HEK293 (cell line): ENCODE data around the gene KLHL17.

ENCODE experiments used
- GLI2 ChIP-seq: fragments of 450-650 bp; formaldehyde crosslinking; IDR thresholded peaks from 2 replicates; pipeline ENCODE4; 2017; ENCODE audit warnings: missing biosample characterization, missing genetic modification characterization, low read depth, borderline replicate concordance
- IKZF3 ChIP-seq: fragments of 450-650 bp; IDR thresholded peaks from 2 replicates; pipeline ENCODE4 v1.5.0; 2018; ENCODE audit warnings: missing biosample characterization, mild to moderate bottlenecking, missing genetic modification characterization, moderate library complexity
- KLF8 ChIP-seq: fragments of 450-650 bp; formaldehyde crosslinking; IDR thresholded peaks from 2 replicates; pipeline ENCODE4 v1.5.1; 2016; ENCODE audit warnings: missing biosample characterization, missing genetic modification characterization
- MEIS1 ChIP-seq: sonication (generic); formaldehyde crosslinking; IDR thresholded peaks from 2 replicates; pipeline ENCODE4 v1.8.1; 2022; ENCODE audit warnings: missing genetic modification reagents, mild to moderate bottlenecking, borderline replicate concordance
- OSR2 ChIP-seq: fragments of 450-650 bp; formaldehyde crosslinking; IDR thresholded peaks from 2 replicates; pipeline ENCODE4 v1.5.1; 2016; ENCODE audit warnings: missing biosample characterization, missing genetic modification characterization
- SP3 ChIP-seq: fragments of 450-650 bp; formaldehyde crosslinking; IDR thresholded peaks from 2 replicates; pipeline ENCODE4 v1.5.1; 2016; ENCODE audit warnings: missing biosample characterization, missing genetic modification characterization
- WT1 ChIP-seq: fragments of 450-650 bp; formaldehyde crosslinking; IDR thresholded peaks from 2 replicates; pipeline ENCODE4 v1.5.1; 2016; ENCODE audit warnings: missing biosample characterization, missing genetic modification characterization
- YY1 ChIP-seq: fragments of 450-650 bp; formaldehyde crosslinking; IDR thresholded peaks from 2 replicates; pipeline ENCODE4 v1.5.1; 2018; ENCODE audit warnings: missing biosample characterization, missing genetic modification characterization
- ZBTB1 ChIP-seq: fragments of 450-650 bp; formaldehyde crosslinking; IDR thresholded peaks from 2 replicates; pipeline ENCODE4 v1.5.1; 2016; ENCODE audit warnings: missing biosample characterization, missing genetic modification characterization
- ZBTB21 ChIP-seq: fragments of 450-650 bp; formaldehyde crosslinking; IDR thresholded peaks from 2 replicates; pipeline ENCODE4 v1.5.1; 2017; ENCODE audit warnings: missing biosample characterization, missing genetic modification characterization
- ZFHX2 ChIP-seq: fragments of 450-650 bp; formaldehyde crosslinking; conservative IDR thresholded peaks from 2 replicates; pipeline ENCODE4 v1.5.1; 2016; ENCODE audit warnings: missing biosample characterization, missing genetic modification characterization
- ZFP3 ChIP-seq: fragments of 450-650 bp; formaldehyde crosslinking; IDR thresholded peaks from 2 replicates; pipeline ENCODE4 v1.5.1; 2016; ENCODE audit warnings: low read depth, missing biosample characterization, missing genetic modification characterization
- ZNF112 ChIP-seq: fragments of 450-650 bp; formaldehyde crosslinking; IDR thresholded peaks from 2 replicates; pipeline ENCODE4 v1.5.0; 2017; ENCODE audit warnings: missing biosample characterization, missing genetic modification characterization
- ZNF148 ChIP-seq: fragments of 450-650 bp; formaldehyde crosslinking; IDR thresholded peaks from 2 replicates; pipeline ENCODE4 v1.5.0; 2017; ENCODE audit warnings: missing biosample characterization, missing genetic modification characterization, borderline replicate concordance
- ZNF18 ChIP-seq: fragments of 450-650 bp; formaldehyde crosslinking; IDR thresholded peaks from 2 replicates; pipeline ENCODE4 v1.5.1; 2016; ENCODE audit warnings: missing biosample characterization, missing genetic modification characterization
- ZNF2 ChIP-seq: fragments of 450-650 bp; formaldehyde crosslinking; IDR thresholded peaks from 2 replicates; pipeline ENCODE4 v1.5.1; 2016; ENCODE audit warnings: missing biosample characterization, missing genetic modification characterization
- ZNF221 ChIP-seq: fragments of 450-650 bp; formaldehyde crosslinking; IDR thresholded peaks from 2 replicates; pipeline ENCODE4 v1.5.1; 2017; ENCODE audit warnings: missing biosample characterization, missing genetic modification characterization, borderline replicate concordance
- ZNF292 ChIP-seq: fragments of 450-650 bp; formaldehyde crosslinking; IDR thresholded peaks from 2 replicates; pipeline ENCODE4 v1.5.1; 2016; ENCODE audit warnings: low read depth, missing biosample characterization, missing genetic modification characterization, borderline replicate concordance
- ZNF354C ChIP-seq: fragments of 450-650 bp; formaldehyde crosslinking; IDR thresholded peaks from 2 replicates; pipeline ENCODE4 v1.5.1; 2016; ENCODE audit warnings: missing biosample characterization, missing genetic modification characterization, low read depth, borderline replicate concordance
- ZNF366 ChIP-seq: fragments of 450-650 bp; formaldehyde crosslinking; conservative IDR thresholded peaks from 2 replicates; pipeline ENCODE4 v1.5.1; 2016; ENCODE audit warnings: missing biosample characterization, missing genetic modification characterization
- ZNF404 ChIP-seq: fragments of 450-650 bp; formaldehyde crosslinking; IDR thresholded peaks from 2 replicates; pipeline ENCODE4 v1.5.1; 2017; ENCODE audit warnings: missing biosample characterization, missing genetic modification characterization
- ZNF416 ChIP-seq: fragments of 450-650 bp; formaldehyde crosslinking; IDR thresholded peaks from 2 replicates; pipeline ENCODE4 v1.5.1; 2016; ENCODE audit warnings: missing biosample characterization, missing genetic modification characterization
- ZNF423 ChIP-seq: fragments of 450-650 bp; formaldehyde crosslinking; IDR thresholded peaks from 2 replicates; pipeline ENCODE4 v1.5.1; 2016; ENCODE audit warnings: missing biosample characterization, missing genetic modification characterization
- ZNF433 ChIP-seq: fragments of 450-650 bp; formaldehyde crosslinking; IDR thresholded peaks from 2 replicates; pipeline ENCODE4 v1.5.1; 2016; ENCODE audit warnings: missing biosample characterization, missing genetic modification characterization, low read depth
- ZNF560 ChIP-seq: fragments of 450-650 bp; formaldehyde crosslinking; IDR thresholded peaks from 2 replicates; pipeline ENCODE4 v1.5.1; 2017; ENCODE audit warnings: missing biosample characterization, missing genetic modification characterization, borderline replicate concordance
- ZNF596 ChIP-seq: fragments of 450-650 bp; IDR thresholded peaks from 2 replicates; pipeline ENCODE4 v1.5.0; 2018; ENCODE audit warnings: missing biosample characterization, mild to moderate bottlenecking, missing genetic modification characterization, moderate library complexity
- ZNF621 ChIP-seq: fragments of 450-650 bp; formaldehyde crosslinking; IDR thresholded peaks from 2 replicates; pipeline ENCODE4 v1.5.1; 2017; ENCODE audit warnings: missing biosample characterization, missing genetic modification characterization
- ZNF624 ChIP-seq: fragments of 450-650 bp; formaldehyde crosslinking; IDR thresholded peaks from 2 replicates; pipeline ENCODE4 v1.5.1; 2017; ENCODE audit warnings: missing biosample characterization, missing genetic modification characterization
- ZNF837 ChIP-seq: fragments of 450-650 bp; formaldehyde crosslinking; IDR thresholded peaks from 2 replicates; pipeline ENCODE4 v1.5.1; 2016; ENCODE audit warnings: missing biosample characterization, missing genetic modification characterization
- ZSCAN30 ChIP-seq: fragments of 450-650 bp; IDR thresholded peaks from 2 replicates; pipeline ENCODE4 v1.5.1; 2018; ENCODE audit warnings: missing biosample characterization, mild to moderate bottlenecking, missing genetic modification characterization, moderate library complexity
- TF ChIP-seq, protein P1 (sequence below): fragments of 450-650 bp; formaldehyde crosslinking; optimal IDR thresholded peaks from 2 replicates; pipeline ENCODE3; 2016; ENCODE audit warnings: missing biosample characterization, mild to moderate bottlenecking, missing genetic modification characterization
- TF ChIP-seq, protein P2 (sequence below): sonication (generic); formaldehyde crosslinking; IDR thresholded peaks from 2 replicates; pipeline ENCODE4 v1.8.1; 2022; ENCODE audit warnings: mild to moderate bottlenecking, moderate library complexity, missing genetic modification reagents
- TF ChIP-seq, protein P3 (sequence below): fragments of 450-650 bp; formaldehyde crosslinking; IDR thresholded peaks from 2 replicates; pipeline ENCODE4 v1.5.1; 2016; ENCODE audit warnings: missing biosample characterization, missing genetic modification characterization

Gene KLHL17

DNA sequence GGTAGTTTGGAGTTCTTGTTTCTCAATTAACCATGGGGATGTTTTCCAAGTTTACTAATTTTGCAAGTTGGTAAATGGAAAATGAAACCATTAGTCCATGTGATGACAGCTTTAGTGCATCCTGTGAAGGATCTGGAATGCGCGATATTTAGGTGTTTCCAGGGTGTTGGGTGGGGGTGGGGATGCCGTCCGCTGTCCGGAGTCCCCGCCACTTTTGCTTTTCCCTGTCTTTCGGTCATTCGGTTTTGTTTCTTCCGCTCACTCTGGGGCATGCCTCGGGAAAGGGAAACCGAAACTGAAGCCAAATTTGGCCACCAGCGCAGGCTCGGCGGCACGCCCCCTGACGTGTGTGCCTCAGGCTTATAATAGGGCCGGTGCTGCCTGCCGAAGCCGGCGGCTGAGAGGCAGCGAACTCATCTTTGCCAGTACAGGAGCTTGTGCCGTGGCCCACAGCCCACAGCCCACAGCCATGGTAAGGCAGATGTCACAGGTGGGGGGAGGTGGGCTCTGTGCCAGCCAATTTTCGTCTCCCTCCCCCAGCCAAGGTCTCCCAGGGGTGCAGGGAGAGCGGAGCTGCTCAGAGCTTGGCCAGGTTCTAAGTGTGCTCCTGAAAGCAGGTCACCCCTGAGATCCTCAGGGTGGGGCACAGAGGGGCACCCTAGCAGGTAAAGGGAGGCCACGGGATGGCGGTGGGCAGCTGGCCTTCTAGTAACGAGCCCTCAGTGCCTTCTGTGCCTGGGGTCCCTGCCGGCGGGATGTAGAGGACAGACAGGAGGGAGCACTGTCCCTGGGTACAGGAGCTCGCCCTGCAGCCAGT, 52.9 kb downstream of the KLHL17 start, which contains the start of gene ISG15 (continued):
- TF ChIP-seq ZNF837 (tag by site-specific recombination), result no peak
- TF ChIP-seq ZNF148, result no peak
- TF ChIP-seq ZNF221, result no peak
- no peak for TF ChIP-seq ZNF423 (tag by site-specific recombination)
- TF ChIP-seq ZNF18 (tag by site-specific recombination), result no peak
- no peak for TF ChIP-seq ZNF624
- TF ChIP-seq ZNF621 (tag by site-specific recombination), result no peak
- peak; percentile 63 for TF ChIP-seq ZNF366 (tag by site-specific recombination)
- TF ChIP-seq KLF8 (tag by site-specific recombination), result peak; percentile 88
- TF ChIP-seq ZNF433 (tag by site-specific recombination), result no peak
- TF ChIP-seq, protein P1, sequence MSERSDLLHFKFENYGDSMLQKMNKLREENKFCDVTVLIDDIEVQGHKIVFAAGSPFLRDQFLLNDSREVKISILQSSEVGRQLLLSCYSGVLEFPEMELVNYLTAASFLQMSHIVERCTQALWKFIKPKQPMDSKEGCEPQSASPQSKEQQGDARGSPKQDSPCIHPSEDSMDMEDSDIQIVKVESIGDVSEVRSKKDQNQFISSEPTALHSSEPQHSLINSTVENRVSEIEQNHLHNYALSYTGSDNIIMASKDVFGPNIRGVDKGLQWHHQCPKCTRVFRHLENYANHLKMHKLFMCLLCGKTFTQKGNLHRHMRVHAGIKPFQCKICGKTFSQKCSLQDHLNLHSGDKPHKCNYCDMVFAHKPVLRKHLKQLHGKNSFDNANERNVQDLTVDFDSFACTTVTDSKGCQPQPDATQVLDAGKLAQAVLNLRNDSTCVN, result no peak
- TF ChIP-seq ZSCAN30 (tag by site-specific recombination), result no peak
- TF ChIP-seq IKZF3, result no peak
- peak; percentile 64; the same call in 1 of the 2 replicates for TF ChIP-seq WT1 (tag by site-specific recombination)
- TF ChIP-seq MEIS1 (CRISPR knock-in tag), result no peak
- no peak for TF ChIP-seq ZNF404
- TF ChIP-seq YY1, result no peak
- peak; percentile 8; the same call in 1 of the 2 replicates for TF ChIP-seq ZFHX2 (tag by site-specific recombination)
- no peak for TF ChIP-seq ZNF112 (tag by site-specific recombination)
- TF ChIP-seq ZNF354C (tag by site-specific recombination), result no peak
- no peak for TF ChIP-seq ZBTB1 (tag by site-specific recombination)
- no peak for TF ChIP-seq ZBTB21 (tag by site-specific recombination)
- TF ChIP-seq ZFP3, result no peak
- peak; percentile 49 for TF ChIP-seq SP3 (tag by site-specific recombination)
- no peak for TF ChIP-seq OSR2 (tag by site-specific recombination)
- no peak for TF ChIP-seq ZNF416 (tag by site-specific recombination)
- TF ChIP-seq ZNF292 (tag by site-specific recombination), result no peak
- TF ChIP-seq, protein P2, sequence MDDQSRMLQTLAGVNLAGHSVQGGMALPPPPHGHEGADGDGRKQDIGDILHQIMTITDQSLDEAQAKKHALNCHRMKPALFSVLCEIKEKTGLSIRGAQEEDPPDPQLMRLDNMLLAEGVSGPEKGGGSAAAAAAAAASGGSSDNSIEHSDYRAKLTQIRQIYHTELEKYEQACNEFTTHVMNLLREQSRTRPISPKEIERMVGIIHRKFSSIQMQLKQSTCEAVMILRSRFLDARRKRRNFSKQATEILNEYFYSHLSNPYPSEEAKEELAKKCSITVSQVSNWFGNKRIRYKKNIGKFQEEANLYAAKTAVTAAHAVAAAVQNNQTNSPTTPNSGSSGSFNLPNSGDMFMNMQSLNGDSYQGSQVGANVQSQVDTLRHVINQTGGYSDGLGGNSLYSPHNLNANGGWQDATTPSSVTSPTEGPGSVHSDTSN, result no peak
- TF ChIP-seq ZNF596 (tag by site-specific recombination), result no peak
- TF ChIP-seq, protein P3, sequence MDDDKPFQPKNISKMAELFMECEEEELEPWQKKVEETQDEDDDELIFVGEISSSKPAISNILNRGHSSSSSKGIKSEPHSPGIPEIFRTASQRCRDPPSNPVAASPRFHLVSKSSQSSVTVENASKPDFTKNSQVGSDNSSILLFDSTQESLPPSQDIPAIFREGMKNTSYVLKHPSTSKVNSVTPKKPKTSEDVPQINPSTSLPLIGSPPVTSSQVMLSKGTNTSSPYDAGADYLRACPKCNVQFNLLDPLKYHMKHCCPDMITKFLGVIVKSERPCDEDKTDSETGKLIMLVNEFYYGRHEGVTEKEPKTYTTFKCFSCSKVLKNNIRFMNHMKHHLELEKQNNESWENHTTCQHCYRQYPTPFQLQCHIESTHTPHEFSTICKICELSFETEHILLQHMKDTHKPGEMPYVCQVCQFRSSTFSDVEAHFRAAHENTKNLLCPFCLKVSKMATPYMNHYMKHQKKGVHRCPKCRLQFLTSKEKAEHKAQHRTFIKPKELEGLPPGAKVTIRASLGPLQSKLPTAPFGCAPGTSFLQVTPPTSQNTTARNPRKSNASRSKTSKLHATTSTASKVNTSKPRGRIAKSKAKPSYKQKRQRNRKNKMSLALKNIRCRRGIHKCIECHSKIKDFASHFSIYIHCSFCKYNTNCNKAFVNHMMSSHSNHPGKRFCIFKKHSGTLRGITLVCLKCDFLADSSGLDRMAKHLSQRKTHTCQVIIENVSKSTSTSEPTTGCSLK (tag by site-specific recombination), result no peak
- TF ChIP-seq ZNF2 (tag by site-specific recombination), result no peak
- TF ChIP-seq ZNF560 (tag by site-specific recombination), result no peak
- no peak for TF ChIP-seq GLI2 (tag by site-specific recombination)
